ENCODE results near the gene TTC8. TPM values are rescaled to one million over a fixed set of nuclear protein-coding genes. Genes with fewer than 3 reads are reported as not detected.
A peak's percentile ranks its signal among the peaks of the same experiment; 100 is the strongest.
"Not testable (repeated sequence)": the region's sequence is repeated elsewhere in the genome, so short reads cannot be mapped to it uniquely, and the experiment has no call there.

TTC8 gene
- polyA plus RNA-seq (ENCODE audit: insufficient read length in 4 of 4) = 10 to 100 TPM; 26.5 to 47.8 (median 34.1) TPM

GRCh38 chr14:88824314-88825077, at the start of gene TTC8:
Gene TTC8, plus strand, starts transcription at chr14:88824651. Its CDS starts 57 bp downstream, at chr14:88824708.
- DNase-seq (ENCODE audit: low read depth in 4 of 4, low spot score in 3 of 4) = peak; percentile 80 to 87 (median 82)

GRCh38 chr14:88775532-88775931, 48.9 kb upstream of the TTC8 start:
- no peak for DNase-seq (ENCODE audit: low read depth in 4 of 4, low spot score in 3 of 4)

GRCh38 chr14:88785911-88786310, 38.5 kb upstream of the TTC8 start:
- no peak for DNase-seq (ENCODE audit: low read depth in 4 of 4, low spot score in 3 of 4)

- no peak for DNase-seq (ENCODE audit: low read depth in 4 of 4, low spot score in 3 of 4)
Observed at GRCh38 chr14:88786715-88787114, 37.7 kb upstream of the TTC8 start.

GRCh38 chr14:88789573-88789972, 34.9 kb upstream of the TTC8 start:
- DNase-seq (ENCODE audit: low read depth in 4 of 4, low spot score in 3 of 4) = not testable (repeated sequence)

- DNase-seq (ENCODE audit: low read depth in 4 of 4, low spot score in 3 of 4) = no peak
Observed at GRCh38 chr14:88790501-88791251, 33.8 kb upstream of the TTC8 start.

- DNase-seq (ENCODE audit: low read depth in 4 of 4, low spot score in 3 of 4) = no peak
Observed at GRCh38 chr14:88791252-88791621, 33.2 kb upstream of the TTC8 start.

GRCh38 chr14:88791629-88792472, 32.6 kb upstream of the TTC8 start:
- peak in 1 of 4 donors; percentile 3 for DNase-seq (ENCODE audit: low read depth in 4 of 4, low spot score in 3 of 4)

- DNase-seq (ENCODE audit: low read depth in 4 of 4, low spot score in 3 of 4) = peak in 3 of 4 donors; percentile 46 to 65 (median 63)
Observed at GRCh38 chr14:88792473-88793258, 31.8 kb upstream of the TTC8 start, which contains the start of gene EML5. Gene EML5, minus strand, starts transcription at chr14:88792953. Its CDS starts 450 bp downstream, at chr14:88792503.

GRCh38 chr14:88793259-88793625, 31.2 kb upstream of the TTC8 start:
- DNase-seq (ENCODE audit: low read depth in 4 of 4, low spot score in 3 of 4) = no peak

GRCh38 chr14:88798156-88798555, 26.3 kb upstream of the TTC8 start:
- DNase-seq (ENCODE audit: low read depth in 4 of 4, low spot score in 3 of 4) = no peak

GRCh38 chr14:88799522-88799921, 24.9 kb upstream of the TTC8 start:
- DNase-seq (ENCODE audit: low read depth in 4 of 4, low spot score in 3 of 4) = no peak

GRCh38 chr14:88802596-88802995, 21.9 kb upstream of the TTC8 start:
- no peak for DNase-seq (ENCODE audit: low read depth in 4 of 4, low spot score in 3 of 4)

- no peak for DNase-seq (ENCODE audit: low read depth in 4 of 4, low spot score in 3 of 4)
Observed at GRCh38 chr14:88804035-88804434, 20.4 kb upstream of the TTC8 start.

GRCh38 chr14:88804477-88804876, 20.0 kb upstream of the TTC8 start:
- no peak for DNase-seq (ENCODE audit: low read depth in 4 of 4, low spot score in 3 of 4)

GRCh38 chr14:88808359-88808758, 16.1 kb upstream of the TTC8 start:
- no peak for DNase-seq (ENCODE audit: low read depth in 4 of 4, low spot score in 3 of 4)

GRCh38 chr14:88815980-88816379, 8.5 kb upstream of the TTC8 start:
- no peak for DNase-seq (ENCODE audit: low read depth in 4 of 4, low spot score in 3 of 4)

- no peak for DNase-seq (ENCODE audit: low read depth in 4 of 4, low spot score in 3 of 4)
Observed at GRCh38 chr14:88818018-88818417, 6.4 kb upstream of the TTC8 start.

GRCh38 chr14:88819674-88820073, 4.8 kb upstream of the TTC8 start:
- not testable (repeated sequence) for DNase-seq (ENCODE audit: low read depth in 4 of 4, low spot score in 3 of 4)

GRCh38 chr14:88821378-88821777, 3.1 kb upstream of the TTC8 start:
- DNase-seq (ENCODE audit: low read depth in 4 of 4, low spot score in 3 of 4) = no peak

All from left renal pelvis (tissue), 4 donors.